IMR-90 (cell line): ENCODE data around the gene ABCE1. TPM values are rescaled to one million over a fixed set of nuclear protein-coding genes. Genes with fewer than 3 reads are reported as not detected.

Experiments
- ATAC-seq: fragments of 200-7000 bp; cut with Tn5 transposase; 2 replicates; pipeline ENCODE4 v1.9.1; 2020; ENCODE audit warnings: low read depth, mild to moderate bottlenecking, moderate library complexity
- BruUV-seq: library from RNA; stranded (reverse); fragments of 400-500 nt; replicated peaks from 2 replicates; lab custom pipeline; 2021; lab: Mats Ljungman, UMichigan
- CTCF ChIA-PET: fragments of 300-600 bp; formaldehyde crosslinking; extraction: SDS; loops from one replicate; lab custom pipeline; 2021; ENCODE audit warnings: antibody characterized with exemption; lab: Yijun Ruan, JAX
- POLR2A ChIA-PET: fragments of 300-600 bp; sonication (Branson Sonifier 250); formaldehyde crosslinking; loops from one replicate; lab custom pipeline; 2022; ENCODE audit warnings: antibody characterized with exemption; ENCODE audit not compliant: unreplicated experiment; lab: Charles Lee
- DNase-seq: peaks from one replicate; pipeline ENCODE4 v3.0.0; 2013
- H2AFZ ChIP-seq: replicated peaks from 2 replicates; pipeline ENCODE3; 2013; ENCODE audit warnings: low read length, mild to moderate bottlenecking; ENCODE audit not compliant: poor library complexity
- H2AK5ac ChIP-seq: 2 replicates; pipeline ENCODE4 v1.6.1; 2013; ENCODE audit warnings: low read depth, low read length, inconsistent platforms
- H2AK9ac ChIP-seq: replicated peaks from 2 replicates; pipeline ENCODE3; 2013; ENCODE audit warnings: mild to moderate bottlenecking, low read depth, low read length, moderate library complexity; ENCODE audit not compliant: poor library complexity
- H2BK120ac ChIP-seq: 2 replicates; pipeline ENCODE4 v1.6.1; 2013; ENCODE audit warnings: low read depth, low read length, inconsistent platforms
- H2BK15ac ChIP-seq: 3 replicates; pipeline ENCODE4 v1.6.1; 2013; ENCODE audit warnings: low read depth, low read length, inconsistent platforms
- H2BK20ac ChIP-seq: 2 replicates; pipeline ENCODE4 v1.6.1; 2013; ENCODE audit warnings: low read depth, mild to moderate bottlenecking, inconsistent platforms, low read length, moderate library complexity
- H2BK5ac ChIP-seq: 2 replicates; pipeline ENCODE4 v1.6.1; 2013; ENCODE audit warnings: mild to moderate bottlenecking, low read depth, low read length, inconsistent platforms; ENCODE audit not compliant: poor library complexity, severe bottlenecking
- H3K14ac ChIP-seq: replicated peaks from 2 replicates; pipeline ENCODE4 v1.6.1; 2013; ENCODE audit warnings: low read depth, low read length, inconsistent platforms
- H3K18ac ChIP-seq: 2 replicates; pipeline ENCODE4 v1.6.1; 2013; ENCODE audit warnings: low read depth, low read length, control low read depth
- H3K23ac ChIP-seq: 2 replicates; pipeline ENCODE4 v1.6.1; 2013; ENCODE audit warnings: low read depth, low read length, inconsistent platforms
- H3K27ac ChIP-seq: 2 replicates; pipeline ENCODE4 v1.5.1; 2013; ENCODE audit warnings: mild to moderate bottlenecking, control low read depth, low read length; ENCODE audit not compliant: insufficient read depth
- H3K27me3 ChIP-seq: 2 replicates; pipeline ENCODE4 v1.6.1; 2013; ENCODE audit warnings: low read length; ENCODE audit not compliant: control insufficient read depth, insufficient read depth
- H3K36me3 ChIP-seq: 2 replicates; pipeline ENCODE4 v1.6.1; 2013; ENCODE audit warnings: low read length, mixed read lengths; ENCODE audit not compliant: control insufficient read depth, insufficient read depth
- H3K4ac ChIP-seq: 2 replicates; pipeline ENCODE4 v1.6.1; 2013; ENCODE audit warnings: low read depth, low read length, inconsistent platforms
- H3K4me1 ChIP-seq: 2 replicates; pipeline ENCODE4 v1.6.1; 2013; ENCODE audit warnings: low read length, mixed read lengths; ENCODE audit not compliant: control insufficient read depth, insufficient read depth
- H3K4me2 ChIP-seq: 2 replicates; pipeline ENCODE4 v1.6.1; 2013; ENCODE audit warnings: low read depth, mild to moderate bottlenecking, control low read depth, low read length, moderate library complexity
- H3K4me3 ChIP-seq: 2 replicates; pipeline ENCODE4 v1.5.1; 2013; ENCODE audit warnings: low read depth, mild to moderate bottlenecking, control low read depth, low read length, moderate library complexity; ENCODE audit not compliant: insufficient read depth
- H3K56ac ChIP-seq: 2 replicates; pipeline ENCODE4 v1.6.1; 2013; ENCODE audit warnings: low read length, inconsistent platforms; ENCODE audit not compliant: insufficient read depth; ENCODE audit errors: extremely low read depth
- H3K79me1 ChIP-seq, 2 experiments: 2 replicates each; pipeline ENCODE4 v1.6.1; 2013; ENCODE audit warnings: low read length in 2 of 2, inconsistent platforms in 1 of 2, low read depth in 1 of 2
- H3K9ac ChIP-seq: 2 replicates; pipeline ENCODE4 v1.6.1; 2013; ENCODE audit warnings: low read depth, low read length, control low read depth
- H3K9me1 ChIP-seq: 2 replicates; pipeline ENCODE4 v1.6.1; 2013; ENCODE audit warnings: low read length, inconsistent platforms; ENCODE audit not compliant: insufficient read depth
- H3K9me3 ChIP-seq: 2 replicates; pipeline ENCODE4 v1.6.1; 2013; ENCODE audit warnings: low read length; ENCODE audit not compliant: control insufficient read depth, insufficient read depth
- H4K20me1 ChIP-seq: 2 replicates; pipeline ENCODE4 v1.6.1; 2013; ENCODE audit warnings: low read length, inconsistent platforms; ENCODE audit not compliant: insufficient read depth
- H4K5ac ChIP-seq: 2 replicates; pipeline ENCODE4 v1.6.1; 2013; ENCODE audit warnings: mild to moderate bottlenecking, low read depth, low read length, control low read depth
- H4K8ac ChIP-seq, 2 experiments: 2 replicates each; pipeline ENCODE4 v1.6.1; 2013; ENCODE audit warnings: low read depth in 2 of 2, low read length in 2 of 2, control low read depth in 1 of 2, inconsistent platforms in 1 of 2
- H4K91ac ChIP-seq: 2 replicates; pipeline ENCODE4 v1.6.1; 2013; ENCODE audit warnings: low read depth, low read length, inconsistent platforms; ENCODE audit not compliant: insufficient read depth
- MAFK ChIP-seq: IDR thresholded peaks from 2 replicates; pipeline ENCODE4 v1.6.1; 2012; ENCODE audit warnings: low read depth, low read length, improper control_type of control experiment
- MAZ ChIP-seq: IDR thresholded peaks from 2 replicates; pipeline ENCODE4 v1.6.1; 2012; ENCODE audit warnings: low read depth, mild to moderate bottlenecking, low read length, improper control_type of control experiment, moderate library complexity, borderline replicate concordance
- WGBS, 2 experiments: methylation state at CpG; one replicate each; pipeline versions ENCODE4 v1.1.5 to v1.1.7; 2013; ENCODE audit warnings: missing lambda C conversion rate in 2 of 2; ENCODE audit not compliant: insufficient read length in 1 of 2; ENCODE audit errors: extremely low coverage in 2 of 2; 5-methylcytosine and 5-hydroxymethylcytosine counted together
- dilution Hi-C: fragments of 300-500 bp; cut with HindIII; formaldehyde crosslinking; loops from one replicate; pipeline ENCODE4 v1.14.3; 2018; ENCODE audit warnings: low sequenced_read_pairs; ENCODE audit not compliant: unreplicated experiment
- in situ Hi-C: fragments of 300-500 bp; cut with MboI; formaldehyde crosslinking; loops from 3 replicates; pipeline ENCODE4 v1.14.3; 2019; ENCODE audit warnings: low sequenced_read_pairs, inconsistent platforms, mixed read lengths
- intact Hi-C: fragments of 100-400 bp; cut with micrococcal nuclease; formaldehyde crosslinking; loops from 2 replicates; pipeline ENCODE4 v1.10.0; 2022
- polyA plus RNA-seq, 3 experiments: library from polyadenylated mRNA; depleted of rRNA; stranded (reverse); fragments of >200 nt; gene quantifications; 2 replicates each; pipeline ENCODE4 v1.2.3, GENCODE V29; 2012; ENCODE audit warnings: low replicate concordance in 1 of 3
- total RNA-seq: library from RNA; depleted of rRNA; stranded (reverse); fragments of >200 nt; gene quantifications from 2 replicates; pipeline ENCODE4 v1.2.3, GENCODE V29; 2012
- TF ChIP-seq, protein P1 (sequence below): conservative IDR thresholded peaks from 2 replicates; pipeline ENCODE4 v1.5.1; 2012; ENCODE audit warnings: mild to moderate bottlenecking, low read depth, low read length, improper control_type of control experiment

The ABCE1 gene
- total and polyA plus RNA-seq, 2 of the 4 experiments (the other 2 are of a cell fraction), result 54.5 to 219 TPM

DNA sequence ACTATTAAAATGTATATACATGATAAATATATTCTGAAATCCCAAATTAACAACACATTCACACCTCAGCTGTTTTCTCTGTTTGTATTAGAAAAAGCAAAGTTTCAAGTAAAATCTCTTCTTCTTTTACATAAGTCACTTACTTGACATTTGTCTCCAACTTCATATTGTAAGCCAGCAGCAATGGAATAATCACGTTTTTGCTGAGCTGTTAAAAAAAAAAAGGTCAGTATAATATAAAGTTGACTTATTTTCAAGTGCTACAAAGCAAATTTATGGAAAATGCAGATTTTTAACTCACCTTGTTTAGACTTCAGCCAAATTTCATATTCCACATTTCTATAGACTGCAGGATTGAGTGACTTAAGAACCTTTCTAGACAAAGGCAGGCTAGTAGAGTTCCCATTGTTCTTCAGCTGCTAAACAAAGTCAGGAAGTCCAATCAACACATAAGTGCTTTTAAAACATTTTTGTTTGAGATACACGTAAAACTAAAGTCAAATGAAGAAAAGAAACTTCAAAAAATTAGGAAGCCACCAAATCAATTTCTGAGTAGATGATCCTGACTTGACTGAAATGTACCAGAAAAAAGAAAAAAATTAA, 57.3 kb downstream of the ABCE1 start:
- no peak overlapping the region for H4K5ac ChIP-seq
- no peak overlapping the region for H2AK9ac ChIP-seq
- H3K79me1 ChIP-seq, result peaks cover 3 to 6% of the 10 kb centered on the region in 2 experiments; a peak in 1 of 4 replicates
- no peak overlapping the region for H3K9ac ChIP-seq
- TF ChIP-seq MAZ (no peak), MAFK (peak; percentile 79)
- TF ChIP-seq, protein P1, sequence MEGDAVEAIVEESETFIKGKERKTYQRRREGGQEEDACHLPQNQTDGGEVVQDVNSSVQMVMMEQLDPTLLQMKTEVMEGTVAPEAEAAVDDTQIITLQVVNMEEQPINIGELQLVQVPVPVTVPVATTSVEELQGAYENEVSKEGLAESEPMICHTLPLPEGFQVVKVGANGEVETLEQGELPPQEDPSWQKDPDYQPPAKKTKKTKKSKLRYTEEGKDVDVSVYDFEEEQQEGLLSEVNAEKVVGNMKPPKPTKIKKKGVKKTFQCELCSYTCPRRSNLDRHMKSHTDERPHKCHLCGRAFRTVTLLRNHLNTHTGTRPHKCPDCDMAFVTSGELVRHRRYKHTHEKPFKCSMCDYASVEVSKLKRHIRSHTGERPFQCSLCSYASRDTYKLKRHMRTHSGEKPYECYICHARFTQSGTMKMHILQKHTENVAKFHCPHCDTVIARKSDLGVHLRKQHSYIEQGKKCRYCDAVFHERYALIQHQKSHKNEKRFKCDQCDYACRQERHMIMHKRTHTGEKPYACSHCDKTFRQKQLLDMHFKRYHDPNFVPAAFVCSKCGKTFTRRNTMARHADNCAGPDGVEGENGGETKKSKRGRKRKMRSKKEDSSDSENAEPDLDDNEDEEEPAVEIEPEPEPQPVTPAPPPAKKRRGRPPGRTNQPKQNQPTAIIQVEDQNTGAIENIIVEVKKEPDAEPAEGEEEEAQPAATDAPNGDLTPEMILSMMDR, result no peak
- no peak overlapping the region for H3K14ac ChIP-seq
- ATAC-seq (no peak), DNase-seq (no peak)
- H3K27me3 ChIP-seq, result no peaks in the 10 kb centered on the region
- H4K91ac ChIP-seq, result no peak overlapping the region
- no peak overlapping the region for H2BK120ac ChIP-seq
- no peaks in the 10 kb centered on the region for H3K9me3 ChIP-seq
- no peak overlapping the region for H3K18ac ChIP-seq
- dilution Hi-C loops (no loop called here), intact Hi-C loops (no loop called here), in situ Hi-C loops (no loop called here)
- no peak overlapping the region for H3K4ac ChIP-seq
- ChIA-PET POLR2A (interaction anchor here (0.5 kb wide), 1 partner anchor 19 kb away, joined by 10 read pairs; no protein-coding TSS in a partner anchor), CTCF (interaction anchor here (1.0 to 1.2 kb wide), 2 partner anchors 12 to 14 kb away, joined by 3 to 4 read pairs; no protein-coding TSS in a partner anchor)
- H2BK20ac ChIP-seq, result no peak overlapping the region
- no peaks in the 10 kb centered on the region for H3K9me1 ChIP-seq
- no peak overlapping the region for H3K27ac ChIP-seq
- H2BK15ac ChIP-seq, result no peak overlapping the region
- no peak overlapping the region for H3K56ac ChIP-seq
- WGBS, 2 experiments, result no CpG with 5 or more reads among the region's 2 CpGs
- H2AFZ ChIP-seq, result no peak overlapping the region
- no peaks in the 10 kb centered on the region for H4K20me1 ChIP-seq
- no peak overlapping the region for H4K8ac ChIP-seq
- H2BK5ac ChIP-seq, result no peak overlapping the region
- H3K4me2 ChIP-seq, result no peak overlapping the region
- H2AK5ac ChIP-seq, result no peak overlapping the region
- H3K23ac ChIP-seq, result no peak overlapping the region
- no TSS peak for BruUV-seq
- no peaks in the 10 kb centered on the region for H3K4me1 ChIP-seq
- H3K4me3 ChIP-seq, result no peak overlapping the region
- peaks cover 5% of the 10 kb centered on the region; the same call in 1 of the 2 replicates for H3K36me3 ChIP-seq
